Loucy (cell line): ENCODE results near the gene MAP4K2.

Source experiments
- H2AFZ ChIP-seq: fragments of 200-600 bp; sonication (generic); 2 replicates; pipeline ENCODE4 v1.6.0; 2016; ENCODE audit warnings: antibody characterized with exemption, mild to moderate bottlenecking, low read length, moderate library complexity
- H3F3A ChIP-seq: fragments of 200-600 bp; 2 replicates; pipeline ENCODE4 v1.6.0; 2016; ENCODE audit warnings: antibody characterized with exemption, low read depth, mild to moderate bottlenecking
- H3K27me3 ChIP-seq: fragments of 200-600 bp; sonication (generic); 2 replicates; pipeline ENCODE4 v1.6.1; 2014; ENCODE audit warnings: low read length, mild to moderate bottlenecking; ENCODE audit not compliant: insufficient read depth, poor library complexity, severe bottlenecking
- H3K36me3 ChIP-seq: fragments of 200-600 bp; sonication (generic); 2 replicates; pipeline ENCODE4 v1.6.1; 2016; ENCODE audit warnings: low read length; ENCODE audit not compliant: insufficient read depth
- H3K4me1 ChIP-seq: fragments of 200-600 bp; sonication (generic); 2 replicates; pipeline ENCODE4 v1.5.1; 2014; ENCODE audit warnings: low read length, mild to moderate bottlenecking; ENCODE audit not compliant: insufficient read depth, poor library complexity, severe bottlenecking
- H3K4me2 ChIP-seq: fragments of 200-600 bp; sonication (generic); 2 replicates; pipeline ENCODE4 v1.6.0; 2014; ENCODE audit warnings: antibody characterized with exemption, low read length, low read depth, mild to moderate bottlenecking; ENCODE audit not compliant: poor library complexity, severe bottlenecking
- H3K4me3 ChIP-seq: fragments of 200-600 bp; sonication (generic); 2 replicates; pipeline ENCODE4 v1.5.1; 2014; ENCODE audit warnings: low read length, mild to moderate bottlenecking, mixed read lengths; ENCODE audit not compliant: poor library complexity, severe bottlenecking
- H3K79me2 ChIP-seq: fragments of 200-600 bp; sonication (generic); 2 replicates; pipeline ENCODE4 v1.6.1; 2014; ENCODE audit warnings: low read length; ENCODE audit not compliant: insufficient read depth
- H3K9ac ChIP-seq: fragments of 200-600 bp; sonication (generic); 2 replicates; pipeline ENCODE4 v1.6.0; 2014; ENCODE audit warnings: mild to moderate bottlenecking, low read depth, low read length, moderate library complexity; ENCODE audit not compliant: poor library complexity, severe bottlenecking
- H3K9me2 ChIP-seq: fragments of 200-600 bp; sonication (generic); replicated peaks from 2 replicates; pipeline ENCODE4 v1.6.1; 2016; ENCODE audit warnings: low read depth, low read length, mixed read lengths
- H3K9me3 ChIP-seq: fragments of 200-600 bp; sonication (generic); 2 replicates; pipeline ENCODE4 v1.6.1; 2014; ENCODE audit warnings: mild to moderate bottlenecking, antibody characterized with exemption, low read length, low read depth; ENCODE audit not compliant: insufficient read depth
- H4K20me1 ChIP-seq: fragments of 200-600 bp; sonication (generic); 2 replicates; pipeline ENCODE4 v1.6.0; 2014; ENCODE audit warnings: antibody characterized with exemption, low read length, mild to moderate bottlenecking; ENCODE audit not compliant: insufficient read depth, poor library complexity, severe bottlenecking
- EZH2phosphoT487 ChIP-seq: fragments of 200-600 bp; IDR thresholded peaks from 2 replicates; pipeline ENCODE4 v1.6.1; 2018; ENCODE audit warnings: antibody characterized with exemption, mild to moderate bottlenecking, moderate library complexity, borderline replicate concordance
- TF ChIP-seq, protein P1 (sequence below): fragments of 200-600 bp; sonication (generic); conservative IDR thresholded peaks from 2 replicates; pipeline ENCODE4 v1.5.1; 2014; ENCODE audit warnings: mild to moderate bottlenecking, antibody characterized with exemption, low read length

Gene MAP4K2

DNA sequence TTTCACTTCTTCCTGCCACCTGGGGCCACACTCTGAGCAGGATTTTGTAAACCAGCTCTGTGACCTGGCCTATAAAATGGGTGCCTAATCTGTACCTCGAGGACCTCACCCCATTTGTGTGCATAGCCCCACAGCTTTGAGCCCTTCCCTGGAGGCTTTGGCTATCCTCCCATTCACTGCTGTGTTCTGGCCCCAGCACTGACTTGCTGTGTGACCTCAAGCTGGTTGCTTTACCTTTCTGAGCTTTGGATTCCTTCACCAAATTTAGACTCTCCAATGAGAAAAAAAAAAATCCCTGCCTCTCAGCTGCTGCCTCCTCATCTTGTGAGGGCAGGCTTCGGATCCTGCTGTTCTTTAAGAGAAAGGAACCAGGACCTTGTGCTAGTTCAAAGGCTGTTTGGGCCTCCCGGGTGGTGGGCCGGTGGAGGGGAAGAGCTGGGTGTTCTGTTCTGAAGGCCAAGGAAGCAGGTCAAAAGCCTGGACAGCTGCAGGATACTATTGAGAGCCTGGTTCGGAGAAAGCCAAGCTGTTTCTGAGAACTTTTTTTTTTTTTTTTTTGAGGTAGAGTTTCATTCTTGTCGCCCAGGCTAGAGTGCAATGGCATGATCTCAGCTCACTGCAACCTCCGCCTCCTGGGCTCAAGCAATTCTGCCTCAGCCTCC, 42.1 kb downstream of the MAP4K2 start:
- peaks cover 29% of the 10 kb centered on the region; the same call in 1 of the 2 replicates for H3K79me2 ChIP-seq
- peaks cover 47% of the 10 kb centered on the region for H3K4me1 ChIP-seq
- TF ChIP-seq, protein P1, sequence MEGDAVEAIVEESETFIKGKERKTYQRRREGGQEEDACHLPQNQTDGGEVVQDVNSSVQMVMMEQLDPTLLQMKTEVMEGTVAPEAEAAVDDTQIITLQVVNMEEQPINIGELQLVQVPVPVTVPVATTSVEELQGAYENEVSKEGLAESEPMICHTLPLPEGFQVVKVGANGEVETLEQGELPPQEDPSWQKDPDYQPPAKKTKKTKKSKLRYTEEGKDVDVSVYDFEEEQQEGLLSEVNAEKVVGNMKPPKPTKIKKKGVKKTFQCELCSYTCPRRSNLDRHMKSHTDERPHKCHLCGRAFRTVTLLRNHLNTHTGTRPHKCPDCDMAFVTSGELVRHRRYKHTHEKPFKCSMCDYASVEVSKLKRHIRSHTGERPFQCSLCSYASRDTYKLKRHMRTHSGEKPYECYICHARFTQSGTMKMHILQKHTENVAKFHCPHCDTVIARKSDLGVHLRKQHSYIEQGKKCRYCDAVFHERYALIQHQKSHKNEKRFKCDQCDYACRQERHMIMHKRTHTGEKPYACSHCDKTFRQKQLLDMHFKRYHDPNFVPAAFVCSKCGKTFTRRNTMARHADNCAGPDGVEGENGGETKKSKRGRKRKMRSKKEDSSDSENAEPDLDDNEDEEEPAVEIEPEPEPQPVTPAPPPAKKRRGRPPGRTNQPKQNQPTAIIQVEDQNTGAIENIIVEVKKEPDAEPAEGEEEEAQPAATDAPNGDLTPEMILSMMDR, result no peak
- no peak for TF ChIP-seq EZH2phosphoT487
- no peak overlapping the region for H3K4me3 ChIP-seq
- H2AFZ ChIP-seq, result no peak overlapping the region
- H3F3A ChIP-seq, result peaks cover 25% of the 10 kb centered on the region
- H3K9me2 ChIP-seq, result no peaks in the 10 kb centered on the region
- H4K20me1 ChIP-seq, result peaks cover 48% of the 10 kb centered on the region
- peaks cover 36% of the 10 kb centered on the region for H3K36me3 ChIP-seq
- H3K9ac ChIP-seq, result no peak overlapping the region
- no peaks in the 10 kb centered on the region for H3K9me3 ChIP-seq
- H3K4me2 ChIP-seq, result no peak overlapping the region
- no peaks in the 10 kb centered on the region for H3K27me3 ChIP-seq

- Histone ChIP-seq H3K4me3 (no peak within 1 kb of the TSS), H3K79me2 (peaks cover 24% of the 10 kb centered on the region; the same call in 1 of the 2 replicates), H4K20me1 (peaks cover 39% of the 10 kb centered on the region), H3K4me1 (peaks cover 44% of the 10 kb centered on the region), H3K4me2 (no peak within 1 kb of the TSS), H3F3A (peaks cover 20% of the 10 kb centered on the region), H2AFZ (no peak within 1 kb of the TSS), H3K9me2 (no peaks in the 10 kb centered on the region), H3K9me3 (no peaks in the 10 kb centered on the region), H3K36me3 (peaks cover 28% of the 10 kb centered on the region), H3K27me3 (no peaks in the 10 kb centered on the region), H3K9ac (no peak within 1 kb of the TSS)
- no peak for TF ChIP-seq EZH2phosphoT487
- TF ChIP-seq, protein P1, result no peak
These were observed 43.0 kb downstream of the MAP4K2 start, which contains the start of gene PYGM for GRCh38 chr11:64759722-64760719. TSS of gene PYGM (minus strand) at chr11:64759974. CDS start at chr11:64759898, 76 bp downstream.

DNA sequence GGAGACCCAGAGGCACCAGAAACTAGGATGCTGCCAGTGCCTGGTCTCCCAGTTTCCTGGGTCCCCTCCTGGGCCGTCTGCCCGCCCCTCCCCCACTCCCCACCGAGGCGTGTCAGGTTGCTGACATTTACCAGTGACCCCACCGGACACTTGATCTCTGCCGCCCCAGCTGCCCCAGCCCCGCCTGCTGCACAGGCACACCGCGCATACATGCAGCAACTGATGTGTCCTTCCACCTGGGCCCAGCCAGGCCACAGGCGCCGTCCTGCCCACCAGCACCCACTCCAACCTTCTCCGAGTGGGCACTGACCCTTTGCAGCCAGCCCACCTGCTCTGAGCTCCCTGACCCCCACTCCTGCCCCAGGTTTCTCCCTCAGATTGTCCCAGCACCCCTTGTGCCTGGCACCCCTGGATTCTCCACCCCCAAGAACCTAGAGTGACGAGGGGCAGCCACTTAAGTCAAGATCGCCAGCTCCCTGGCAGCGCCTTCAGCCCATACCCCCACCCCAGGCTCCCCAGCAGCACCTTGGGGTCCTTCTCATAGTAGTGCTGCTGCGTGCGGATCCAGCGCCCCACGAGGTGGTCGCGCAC, 43.8 kb downstream of the MAP4K2 start:
- Histone ChIP-seq H3K9me2 (no peaks in the 10 kb centered on the region), H3K4me1 (peaks cover 36% of the 10 kb centered on the region), H3K4me3 (no peak overlapping the region), H3K9me3 (no peaks in the 10 kb centered on the region), H3K9ac (no peak overlapping the region), H4K20me1 (peaks cover 31% of the 10 kb centered on the region), H3K79me2 (peaks cover 16% of the 10 kb centered on the region; the same call in 1 of the 2 replicates), H3F3A (peaks cover 13% of the 10 kb centered on the region), H3K36me3 (peaks cover 20% of the 10 kb centered on the region; the same call in 1 of the 2 replicates), H2AFZ (no peak overlapping the region), H3K4me2 (no peak overlapping the region), H3K27me3 (no peaks in the 10 kb centered on the region)
- TF ChIP-seq EZH2phosphoT487, result no peak
- TF ChIP-seq, protein P1, result no peak
